Gastroesophageal sphincter (tissue), 3 donors: ENCODE measurements around the gene MRPS23.

Experiments
- POLR2A ChIP-seq, 2 donors: fragments of 450-650 bp; IDR thresholded peaks; one replicate each; pipeline ENCODE4 v1.6.1; 2017; ENCODE audit warnings: antibody characterized with exemption in 2 of 2, mild to moderate bottlenecking in 2 of 2, moderate library complexity in 1 of 2
- POLR2AphosphoS5 ChIP-seq: sonication (generic); formaldehyde crosslinking; IDR thresholded peaks from one replicate; pipeline ENCODE4 v1.6.1; 2017; ENCODE audit warnings: antibody characterized with exemption
- TF ChIP-seq, protein P1 (sequence below), 4 experiments: fragments of 200-600 bp in 2 of 4; fragments of 450-650 bp in 2 of 4; sonication (generic) in 1 of 4; IDR thresholded peaks; one replicate each; pipeline ENCODE4 v1.5.1; 2017 to 2019; ENCODE audit warnings: antibody characterized with exemption in 4 of 4, mild to moderate bottlenecking in 2 of 4, moderate library complexity in 2 of 4

DNA sequence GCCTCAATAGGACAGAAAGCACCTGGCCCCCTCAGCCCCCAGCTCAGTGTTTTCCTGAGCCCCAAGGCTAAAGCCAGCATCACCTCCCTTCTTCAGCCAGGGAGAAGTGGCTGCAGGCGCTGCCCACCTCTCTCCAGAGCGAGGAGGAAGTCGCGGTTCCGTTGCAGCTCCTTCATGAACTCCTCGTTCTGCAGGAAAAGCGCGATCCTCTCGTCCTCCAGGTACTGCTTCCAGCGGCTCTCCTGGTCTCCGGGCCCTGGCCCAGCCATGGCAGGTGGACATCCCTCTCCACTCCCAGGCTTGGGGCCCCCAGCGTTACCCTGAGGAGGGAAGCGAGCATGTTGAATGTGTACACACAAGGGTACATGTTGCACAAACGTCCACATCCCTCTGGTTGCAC, 22.7 kb upstream of the MRPS23 start:
- TF ChIP-seq, protein P1, sequence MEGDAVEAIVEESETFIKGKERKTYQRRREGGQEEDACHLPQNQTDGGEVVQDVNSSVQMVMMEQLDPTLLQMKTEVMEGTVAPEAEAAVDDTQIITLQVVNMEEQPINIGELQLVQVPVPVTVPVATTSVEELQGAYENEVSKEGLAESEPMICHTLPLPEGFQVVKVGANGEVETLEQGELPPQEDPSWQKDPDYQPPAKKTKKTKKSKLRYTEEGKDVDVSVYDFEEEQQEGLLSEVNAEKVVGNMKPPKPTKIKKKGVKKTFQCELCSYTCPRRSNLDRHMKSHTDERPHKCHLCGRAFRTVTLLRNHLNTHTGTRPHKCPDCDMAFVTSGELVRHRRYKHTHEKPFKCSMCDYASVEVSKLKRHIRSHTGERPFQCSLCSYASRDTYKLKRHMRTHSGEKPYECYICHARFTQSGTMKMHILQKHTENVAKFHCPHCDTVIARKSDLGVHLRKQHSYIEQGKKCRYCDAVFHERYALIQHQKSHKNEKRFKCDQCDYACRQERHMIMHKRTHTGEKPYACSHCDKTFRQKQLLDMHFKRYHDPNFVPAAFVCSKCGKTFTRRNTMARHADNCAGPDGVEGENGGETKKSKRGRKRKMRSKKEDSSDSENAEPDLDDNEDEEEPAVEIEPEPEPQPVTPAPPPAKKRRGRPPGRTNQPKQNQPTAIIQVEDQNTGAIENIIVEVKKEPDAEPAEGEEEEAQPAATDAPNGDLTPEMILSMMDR (IDR thresholded peaks at IDR 0.05) = no peak
- TF ChIP-seq POLR2A (IDR thresholded peaks at IDR 0.05) (no peak), POLR2AphosphoS5 (no peak)
